PFSK-1 (cell line): ENCODE results near the gene KIF12.

Source experiments
- FOXP2 ChIP-seq: optimal IDR thresholded peaks from 2 replicates; pipeline ENCODE3; 2011; ENCODE audit warnings: borderline replicate concordance, control low read depth, inconsistent platforms; ENCODE audit not compliant: insufficient read depth; ENCODE audit errors: extremely low read length, extremely low read depth
- POLR2AphosphoS5 ChIP-seq: IDR thresholded peaks from 2 replicates; pipeline ENCODE4 v1.6.1; 2012; ENCODE audit warnings: low read depth, mild to moderate bottlenecking, control low read depth, low read length, moderate library complexity
- REST ChIP-seq, 2 experiments: IDR thresholded peaks; 2 replicates each; pipeline versions ENCODE4 v1.6.1 to v1.8.0; 2011 to 2012; ENCODE audit warnings: low read depth in 2 of 2, low read length in 2 of 2, control low read depth in 1 of 2, inconsistent platforms in 1 of 2, mild to moderate bottlenecking in 1 of 2, moderate library complexity in 1 of 2; ENCODE audit not compliant: insufficient read depth in 1 of 2
- SIN3A ChIP-seq: IDR thresholded peaks from 2 replicates; pipeline ENCODE4 v1.6.1; 2012; ENCODE audit warnings: mild to moderate bottlenecking, low read length, moderate library complexity, borderline replicate concordance; ENCODE audit not compliant: insufficient read depth
- TAF1 ChIP-seq: IDR thresholded peaks from 2 replicates; pipeline ENCODE4 v1.6.1; 2012; ENCODE audit warnings: low read length, control low read depth, borderline replicate concordance; ENCODE audit not compliant: insufficient read depth

Gene KIF12

GRCh38 chr9:114092336-114092735 lies 6.8 kb downstream of the KIF12 start:
- no peak for TF ChIP-seq REST (IDR thresholded peaks at IDR 0.05; ENCODE audit: insufficient read depth in 1 of 2, low read depth in 2 of 2, low read length in 2 of 2)
- no peak for TF ChIP-seq SIN3A
- TF ChIP-seq FOXP2: no peak
- no peak for TF ChIP-seq POLR2AphosphoS5
- TF ChIP-seq TAF1: no peak

GRCh38 chr9:114091711-114092110 lies 7.4 kb downstream of the KIF12 start:
- TF ChIP-seq POLR2AphosphoS5 (no peak), FOXP2 (no peak)

- TF ChIP-seq FOXP2 (no peak), TAF1 (no peak), REST (IDR thresholded peaks at IDR 0.05; ENCODE audit: insufficient read depth in 1 of 2, low read depth in 2 of 2, low read length in 2 of 2) (no peak), SIN3A (no peak), POLR2AphosphoS5 (no peak)
Observed at GRCh38 chr9:114090798-114091197, 8.3 kb downstream of the KIF12 start.

- TF ChIP-seq SIN3A: no peak
- no peak for TF ChIP-seq POLR2AphosphoS5
- TF ChIP-seq REST (IDR thresholded peaks at IDR 0.05; ENCODE audit: insufficient read depth in 1 of 2, low read depth in 2 of 2, low read length in 2 of 2): no peak
- TF ChIP-seq TAF1: no peak
- TF ChIP-seq FOXP2: no peak
Observed at GRCh38 chr9:114089206-114089840, 9.8 kb downstream of the KIF12 start.

GRCh38 chr9:114088571-114089170 lies 10.4 kb downstream of the KIF12 start:
- TF ChIP-seq TAF1 (no peak), POLR2AphosphoS5 (no peak), FOXP2 (no peak), REST (IDR thresholded peaks at IDR 0.05; ENCODE audit: insufficient read depth in 1 of 2, low read depth in 2 of 2, low read length in 2 of 2) (no peak), SIN3A (no peak)
